Esophagus muscularis mucosa (tissue), 4 donors: ENCODE results near the gene PIK3CD. TPM values are rescaled to one million over a fixed set of nuclear protein-coding genes. Genes with fewer than 3 reads are reported as not detected.

Experiments
- DNase-seq: peaks from one replicate; pipeline ENCODE4 v3.0.0-alpha.2; 2017; ENCODE audit errors: extremely low spot score
- H3K27ac ChIP-seq, 4 donors: fragments of 200-600 bp; sonication (generic); replicated peaks in 1 of 4; 1 replicate in 3 of 4; 2 replicates in 1 of 4; pipeline ENCODE4 v1.5.1; 2016 to 2019; ENCODE audit warnings: mild to moderate bottlenecking in 1 of 4
- H3K27me3 ChIP-seq, 4 donors: fragments of 200-600 bp; sonication (generic); one replicate each; pipeline versions ENCODE4 v1.5.1 to v1.6.0; 2016 to 2019
- H3K36me3 ChIP-seq, 4 donors: fragments of 200-600 bp; sonication (generic); one replicate each; pipeline ENCODE4 v1.5.1; 2016 to 2019
- H3K4me1 ChIP-seq, 4 donors: fragments of 200-600 bp; sonication (generic); one replicate each; pipeline ENCODE4 v1.5.1; 2016 to 2019
- H3K4me3 ChIP-seq, 4 donors: fragments of 200-600 bp; sonication (generic); 1 replicate in 2 of 4; 2 replicates in 2 of 4; pipeline ENCODE4 v1.5.1; 2016 to 2019; ENCODE audit warnings: mild to moderate bottlenecking in 4 of 4, moderate library complexity in 1 of 4
- H3K9me3 ChIP-seq, 4 donors: fragments of 200-600 bp; sonication (generic); 1 replicate in 3 of 4; 2 replicates in 1 of 4; pipeline ENCODE4 v1.5.1; 2016 to 2019
- EP300 ChIP-seq: sonication (generic); formaldehyde crosslinking; IDR thresholded peaks from one replicate; pipeline ENCODE4 v1.6.1; 2017; ENCODE audit warnings: antibody characterized with exemption
- POLR2A ChIP-seq: fragments of 450-650 bp; IDR thresholded peaks from one replicate; pipeline ENCODE4 v1.6.1; 2017; ENCODE audit warnings: antibody characterized with exemption, moderate library complexity, mild to moderate bottlenecking, low read depth
- POLR2AphosphoS5 ChIP-seq, 2 donors: sonication (generic); formaldehyde crosslinking; IDR thresholded peaks; one replicate each; pipeline ENCODE4 v1.6.1; 2017; ENCODE audit warnings: antibody characterized with exemption in 2 of 2
- WGBS: methylation state at CpG from one replicate; pipeline ENCODE4 v1.1.5; 2018; 5-methylcytosine and 5-hydroxymethylcytosine counted together
- intact Hi-C: fragments of 100-400 bp; cut with DNase I; formaldehyde crosslinking; loops from one replicate; pipeline ENCODE4 v1.15.1; 2023
- total RNA-seq, 4 donors: library from RNA; depleted of rRNA; stranded (reverse); fragments of >200 nt; gene quantifications; one replicate each; pipeline versions ENCODE4 v1.1.0 to v1.2.1, GENCODE V29; 2016
- TF ChIP-seq, protein P1 (sequence below), 3 experiments: fragments of 200-600 bp in 2 of 3; fragments of 450-650 bp in 1 of 3; sonication (generic) in 2 of 3; IDR thresholded peaks; one replicate each; pipeline ENCODE4 v1.5.1; 2017 to 2019; ENCODE audit warnings: antibody characterized with exemption in 3 of 3, mild to moderate bottlenecking in 2 of 3, moderate library complexity in 1 of 3

Gene PIK3CD
- total RNA-seq, 4 donors from 2014 or later, result 7.9 to 30.4 (median 13.9) TPM

DNA sequence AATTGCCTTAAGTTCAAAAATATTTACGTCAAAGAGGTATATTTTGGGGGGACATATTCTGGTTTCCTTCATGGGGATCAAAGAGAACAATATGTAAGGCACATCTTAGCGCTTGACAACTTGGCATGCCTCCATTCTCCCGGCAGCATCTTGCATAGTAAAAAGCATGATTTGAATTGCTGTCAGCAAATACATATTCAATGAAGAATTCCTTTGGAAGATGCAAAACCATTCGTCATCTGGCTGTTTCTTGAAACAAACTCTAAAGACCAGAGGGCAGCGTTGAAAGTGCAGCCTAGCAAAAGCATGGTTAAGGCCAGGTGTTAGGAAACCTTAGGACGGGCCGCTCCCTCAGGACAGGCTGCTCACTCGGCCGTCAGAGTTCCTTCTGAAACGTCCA, 3.4 kb upstream of the PIK3CD start:
- Histone ChIP-seq H3K27ac (no peak overlapping the region), H3K4me3 (no peak overlapping the region), H3K9me3 (no peaks in the 10 kb centered on the region), H3K36me3 (no peaks in the 10 kb centered on the region), H3K27me3 (peaks cover 4 to 42% (median 15%) of the 10 kb centered on the region in 4 donors), H3K4me1 (peaks cover 16 to 26% (median 21%) of the 10 kb centered on the region in 4 donors)
- DNase-seq, result no peak
- TF ChIP-seq POLR2AphosphoS5 (IDR thresholded peaks at IDR 0.05) (no peak), POLR2A (no peak), EP300 (no peak)
- TF ChIP-seq, protein P1, sequence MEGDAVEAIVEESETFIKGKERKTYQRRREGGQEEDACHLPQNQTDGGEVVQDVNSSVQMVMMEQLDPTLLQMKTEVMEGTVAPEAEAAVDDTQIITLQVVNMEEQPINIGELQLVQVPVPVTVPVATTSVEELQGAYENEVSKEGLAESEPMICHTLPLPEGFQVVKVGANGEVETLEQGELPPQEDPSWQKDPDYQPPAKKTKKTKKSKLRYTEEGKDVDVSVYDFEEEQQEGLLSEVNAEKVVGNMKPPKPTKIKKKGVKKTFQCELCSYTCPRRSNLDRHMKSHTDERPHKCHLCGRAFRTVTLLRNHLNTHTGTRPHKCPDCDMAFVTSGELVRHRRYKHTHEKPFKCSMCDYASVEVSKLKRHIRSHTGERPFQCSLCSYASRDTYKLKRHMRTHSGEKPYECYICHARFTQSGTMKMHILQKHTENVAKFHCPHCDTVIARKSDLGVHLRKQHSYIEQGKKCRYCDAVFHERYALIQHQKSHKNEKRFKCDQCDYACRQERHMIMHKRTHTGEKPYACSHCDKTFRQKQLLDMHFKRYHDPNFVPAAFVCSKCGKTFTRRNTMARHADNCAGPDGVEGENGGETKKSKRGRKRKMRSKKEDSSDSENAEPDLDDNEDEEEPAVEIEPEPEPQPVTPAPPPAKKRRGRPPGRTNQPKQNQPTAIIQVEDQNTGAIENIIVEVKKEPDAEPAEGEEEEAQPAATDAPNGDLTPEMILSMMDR (IDR thresholded peaks at IDR 0.05), result no peak
- intact Hi-C loops, result no loop called here
- 60% methylated on average over 10 of the region's 10 CpGs for WGBS

DNA sequence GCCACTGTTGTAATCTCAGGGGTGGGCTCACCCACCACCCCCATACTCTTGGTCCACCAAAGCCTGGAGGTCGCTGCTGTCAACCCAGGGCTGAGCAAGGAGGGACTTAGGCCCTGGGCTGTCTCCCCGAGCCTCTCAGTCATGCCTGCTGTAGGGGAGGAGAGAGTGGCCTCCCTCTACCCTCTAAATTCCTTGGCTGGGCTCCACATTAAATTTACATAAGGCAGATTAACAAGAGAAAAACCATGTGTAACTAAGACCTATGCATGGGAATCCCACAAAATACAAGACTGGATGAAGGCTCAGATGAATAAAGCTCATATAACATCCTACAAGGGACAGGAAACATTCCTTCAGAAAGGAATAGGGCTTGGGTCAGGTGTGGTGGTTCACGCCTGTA, 1.8 kb upstream of the PIK3CD start:
- Histone ChIP-seq H3K27me3 (peaks cover 4 to 58% (median 17%) of the 10 kb centered on the region in 4 donors), H3K36me3 (no peaks in the 10 kb centered on the region), H3K9me3 (no peaks in the 10 kb centered on the region), H3K27ac (no peak overlapping the region), H3K4me3 (no peak overlapping the region), H3K4me1 (peaks cover 16 to 26% (median 22%) of the 10 kb centered on the region in 4 donors)
- intact Hi-C loops, result no loop called here
- TF ChIP-seq POLR2A (no peak), EP300 (no peak)
- WGBS, result 81% methylated on average over 3 of the region's 3 CpGs
- DNase-seq, result no peak

DNA sequence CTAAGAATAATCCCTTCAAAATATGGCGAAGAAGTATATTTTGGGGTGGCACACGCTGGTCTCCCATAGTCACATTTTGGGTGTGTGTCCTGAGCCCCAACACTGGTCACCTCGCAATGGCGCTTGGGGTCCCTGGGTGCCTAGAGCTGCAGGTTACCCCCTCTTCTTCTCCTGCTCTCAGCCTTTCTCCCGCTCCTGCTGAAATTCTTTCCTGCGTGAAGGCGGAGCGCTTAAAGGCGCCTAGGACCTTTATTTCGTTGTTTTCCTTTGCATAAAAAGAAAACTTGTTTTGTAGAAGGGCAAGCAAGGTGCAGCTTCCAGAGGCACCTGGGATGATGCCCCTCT, 339 bp upstream of the PIK3CD start:
- intact Hi-C loops, result no loop called here
- H3K4me3 ChIP-seq, result peak overlapping the region; percentile 49 to 64 (median 55)
- H3K9me3 ChIP-seq, result no peaks in the 10 kb centered on the region
- peaks cover 16 to 24% (median 21%) of the 10 kb centered on the region in 4 donors for H3K4me1 ChIP-seq
- H3K36me3 ChIP-seq, result no peaks in the 10 kb centered on the region
- H3K27ac ChIP-seq, result peak overlapping the region in 1 of 4 donors; percentile 57
- no peak for DNase-seq
- no peak for TF ChIP-seq POLR2AphosphoS5 (IDR thresholded peaks at IDR 0.05)
- TF ChIP-seq, protein P1 (IDR thresholded peaks at IDR 0.05), result no peak
- no peak for TF ChIP-seq EP300
- no peak for TF ChIP-seq POLR2A
- 18% methylated on average over 10 of the region's 10 CpGs for WGBS
- peaks cover 4 to 58% (median 17%) of the 10 kb centered on the region in 4 donors for H3K27me3 ChIP-seq

DNA sequence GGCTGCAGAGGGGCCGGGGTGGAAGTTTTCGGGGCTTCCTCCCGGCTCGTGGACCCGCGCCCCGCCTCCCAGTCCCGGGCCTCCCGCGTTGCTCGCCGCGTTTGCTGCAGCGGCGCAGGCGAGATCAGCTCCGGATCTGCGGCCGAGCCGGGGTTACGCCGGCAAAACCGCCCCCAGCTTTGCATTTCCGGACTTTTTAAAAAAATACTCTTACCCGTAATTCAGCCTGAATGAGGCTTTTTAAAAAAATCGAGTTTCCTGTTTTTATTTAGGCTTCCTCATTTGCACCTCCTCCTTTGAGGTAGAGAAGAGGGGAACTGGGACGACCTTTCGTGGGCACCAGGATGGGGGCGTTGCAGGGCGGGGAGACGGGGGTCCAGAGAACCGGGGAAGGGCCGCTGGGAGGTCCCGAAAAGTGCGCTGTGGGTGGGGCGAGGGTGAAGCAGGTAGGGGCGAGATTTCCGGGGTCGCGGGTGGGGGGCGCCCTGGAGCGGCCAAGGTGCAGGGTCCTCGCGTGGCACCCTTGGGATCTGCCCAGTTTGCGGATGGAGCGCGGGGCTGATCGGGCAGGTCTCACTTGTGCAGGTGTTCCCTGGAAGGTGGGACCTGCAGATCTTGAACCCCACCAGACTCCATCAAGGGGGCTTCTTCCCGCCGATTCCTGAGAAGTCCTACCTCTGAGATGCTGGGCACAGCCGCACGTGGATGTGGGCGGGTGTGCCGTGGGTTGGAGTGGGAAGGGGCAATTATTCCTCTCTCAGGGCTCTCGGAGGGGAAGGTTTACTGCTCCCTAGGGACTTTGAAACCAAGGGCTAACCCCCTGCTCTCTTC, 1.1 kb downstream of the PIK3CD start:
- H3K27ac ChIP-seq, result peak overlapping the region in 3 of 4 donors; percentile 55 to 67 (median 57)
- TF ChIP-seq POLR2AphosphoS5 (IDR thresholded peaks at IDR 0.05) (no peak), POLR2A (no peak), EP300 (no peak)
- TF ChIP-seq, protein P1 (IDR thresholded peaks at IDR 0.05), result no peak
- WGBS, result 3% methylated on average over 39 of the region's 55 CpGs
- H3K4me1 ChIP-seq, result peaks cover 16 to 24% (median 21%) of the 10 kb centered on the region in 4 donors
- H3K9me3 ChIP-seq, result no peaks in the 10 kb centered on the region
- H3K4me3 ChIP-seq, result peak overlapping the region; percentile 49 to 64 (median 55)
- DNase-seq, result no peak
- H3K36me3 ChIP-seq, result no peaks in the 10 kb centered on the region
- peaks cover 4 to 58% (median 17%) of the 10 kb centered on the region in 4 donors for H3K27me3 ChIP-seq
- intact Hi-C loops, result no loop called here

DNA sequence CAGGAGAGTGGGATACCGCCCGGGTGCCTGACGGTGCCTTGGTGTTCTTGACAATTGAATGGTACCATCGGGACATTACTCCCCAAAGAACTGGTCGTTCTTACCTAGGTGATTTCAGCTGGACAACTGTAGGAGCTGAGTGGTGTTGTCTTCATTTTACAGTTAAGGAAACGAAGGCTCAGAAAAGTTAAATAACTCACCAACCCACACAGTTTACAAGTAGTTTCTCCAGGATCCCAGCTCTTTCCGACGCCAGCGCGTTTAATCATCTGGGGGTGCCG, 1.6 kb downstream of the PIK3CD start:
- WGBS, result 58% methylated on average over 11 of the region's 11 CpGs
- intact Hi-C loops, result no loop called here
- TF ChIP-seq POLR2A (no peak), EP300 (no peak), POLR2AphosphoS5 (IDR thresholded peaks at IDR 0.05) (no peak)
- TF ChIP-seq, protein P1 (IDR thresholded peaks at IDR 0.05), result no peak
- H3K4me1 ChIP-seq, result peaks cover 16 to 24% (median 21%) of the 10 kb centered on the region in 4 donors
- H3K9me3 ChIP-seq, result no peaks in the 10 kb centered on the region
- DNase-seq, result no peak
- peaks cover 4 to 58% (median 17%) of the 10 kb centered on the region in 4 donors for H3K27me3 ChIP-seq
- H3K27ac ChIP-seq, result no peak overlapping the region
- H3K4me3 ChIP-seq, result peak overlapping the region in 2 of 4 donors; percentile 58 to 64
- H3K36me3 ChIP-seq, result no peaks in the 10 kb centered on the region
